SK-N-SH (cell line): ENCODE measurements around the gene DCAF6. TPM values are rescaled to one million over a fixed set of nuclear protein-coding genes. Genes with fewer than 3 reads are reported as not detected.

Source experiments
- CTCF ChIA-PET: fragments of 300-600, 350-600 bp; formaldehyde crosslinking; extraction: SDS; loops from one replicate; lab custom pipeline; 2021; lab: Yijun Ruan, JAX
- POLR2A ChIA-PET: fragments of 350-600 bp; sonication (Branson Sonifier 250); formaldehyde crosslinking; extraction: SDS; loops from one replicate; lab custom pipeline; 2020; ENCODE audit warnings: antibody characterized with exemption, inconsistent platforms; lab: Yijun Ruan, JAX
- DNase-seq: peaks from one replicate; pipeline ENCODE4 v3.0.0; 2012
- H2AFZ ChIP-seq: fragments of 200-600 bp; sonication (generic); 2 replicates; pipeline ENCODE4 v1.8.1; 2016; ENCODE audit warnings: antibody characterized with exemption, mild to moderate bottlenecking, low read depth
- H3F3A ChIP-seq: fragments of 200-600 bp; sonication (generic); replicated peaks from 2 replicates; pipeline ENCODE3; 2016; ENCODE audit warnings: antibody characterized with exemption, mild to moderate bottlenecking; ENCODE audit not compliant: insufficient read depth
- H3K27ac ChIP-seq, 2 experiments: fragments of 200-500 bp in 1 of 2; fragments of 200-600 bp in 1 of 2; sonication (Bioruptor generic) in 1 of 2; sonication (generic), shearing (Covaris generic) in 1 of 2; 2 replicates each; pipeline versions ENCODE4 v1.5.1 to v1.6.1; 2014 to 2016; ENCODE audit warnings: low read depth in 2 of 2, inconsistent platforms in 1 of 2, low read length in 1 of 2, mild to moderate bottlenecking in 1 of 2, mixed read lengths in 1 of 2
- H3K27me3 ChIP-seq: fragments of 200-600 bp; sonication (generic), shearing (Covaris generic); 2 replicates; pipeline ENCODE4 v1.6.1; 2016; ENCODE audit warnings: mixed run types; ENCODE audit not compliant: insufficient read depth
- H3K36me3 ChIP-seq, 2 experiments: fragments of 200-500 bp in 1 of 2; fragments of 200-600 bp in 1 of 2; sonication (Bioruptor generic) in 1 of 2; sonication (generic) in 1 of 2; replicated peaks in 1 of 2; 2 replicates each; pipeline versions ENCODE3 to v1.5.1; 2014 to 2016; ENCODE audit warnings: low read length in 1 of 2, mild to moderate bottlenecking in 1 of 2; ENCODE audit not compliant: insufficient read depth in 2 of 2, control insufficient read depth in 1 of 2
- H3K4me1 ChIP-seq, 2 experiments: fragments of 200-500 bp in 1 of 2; fragments of 200-600 bp in 1 of 2; sonication (Bioruptor generic) in 1 of 2; sonication (generic), shearing (Covaris generic) in 1 of 2; 2 replicates each; pipeline versions ENCODE4 v1.5.1 to v1.6.1; 2014 to 2016; ENCODE audit warnings: low read depth in 1 of 2, low read length in 1 of 2, mixed run types in 1 of 2; ENCODE audit not compliant: insufficient read depth in 2 of 2, control insufficient read depth in 1 of 2
- H3K4me2 ChIP-seq: fragments of 200-600 bp; sonication (generic), shearing (Covaris generic); 2 replicates; pipeline ENCODE4 v1.6.1; 2017; ENCODE audit warnings: mixed run types
- H3K4me3 ChIP-seq, 2 experiments: fragments of 200-500 bp in 1 of 2; fragments of 200-600 bp in 1 of 2; sonication (Bioruptor generic) in 1 of 2; sonication (generic), shearing (Covaris generic) in 1 of 2; 2 replicates each; pipeline versions ENCODE4 v1.5.1 to v1.8.1; 2014 to 2016; ENCODE audit warnings: low read depth in 2 of 2, inconsistent platforms in 1 of 2, low read length in 1 of 2, mild to moderate bottlenecking in 1 of 2, mixed read lengths in 1 of 2, moderate library complexity in 1 of 2
- H3K79me2 ChIP-seq: fragments of 200-600 bp; sonication (generic); 2 replicates; pipeline ENCODE4 v1.8.1; 2017; ENCODE audit warnings: mild to moderate bottlenecking; ENCODE audit not compliant: insufficient read depth
- H3K9ac ChIP-seq: fragments of 200-600 bp; sonication (generic); 2 replicates; pipeline ENCODE4 v1.6.1; 2017; ENCODE audit warnings: mixed run types
- H3K9me2 ChIP-seq: fragments of 200-600 bp; sonication (generic); 2 replicates; pipeline ENCODE4 v1.6.1; 2017; ENCODE audit warnings: mixed run types
- H3K9me3 ChIP-seq: fragments of 200-600 bp; sonication (generic); 2 replicates; pipeline ENCODE4 v1.6.1; 2017; ENCODE audit warnings: mixed run types, mild to moderate bottlenecking, moderate library complexity
- H4K20me1 ChIP-seq: fragments of 200-600 bp; sonication (generic); 2 replicates; pipeline ENCODE4 v1.6.1; 2017; ENCODE audit warnings: mild to moderate bottlenecking, mixed run types; ENCODE audit not compliant: insufficient read depth
- CHD2 ChIP-seq: fragments of 150-350 bp; IDR thresholded peaks from 2 replicates; pipeline ENCODE4 v1.6.1; 2018; ENCODE audit warnings: low read length; ENCODE audit not compliant: partially characterized antibody
- ELF1 ChIP-seq: IDR thresholded peaks from 2 replicates; pipeline ENCODE4 v1.4.0; 2012
- EP300 ChIP-seq, 2 experiments: IDR thresholded peaks; 2 replicates each; pipeline versions ENCODE4 v1.4.0 to v1.6.1; 2012; ENCODE audit warnings: borderline replicate concordance in 1 of 2, low read depth in 1 of 2, low read length in 1 of 2
- EZH2phosphoT487 ChIP-seq: fragments of 200-600 bp; sonication (generic); IDR thresholded peaks from 2 replicates; pipeline ENCODE4 v1.6.1; 2017; ENCODE audit warnings: low read depth, mixed run types, mild to moderate bottlenecking, antibody characterized with exemption, moderate library complexity, borderline replicate concordance
- FOXJ3 ChIP-seq: sonication (generic); formaldehyde crosslinking; IDR thresholded peaks from 2 replicates; pipeline ENCODE4 v1.5.1; 2020; ENCODE audit warnings: mild to moderate bottlenecking, missing genetic modification reagents
- FOXM1 ChIP-seq: IDR thresholded peaks from 2 replicates; pipeline ENCODE4 v1.4.0; 2012; ENCODE audit warnings: low read depth, mild to moderate bottlenecking
- GABPA ChIP-seq: IDR thresholded peaks from 2 replicates; pipeline ENCODE4 v1.4.0; 2012; ENCODE audit warnings: low read depth, mild to moderate bottlenecking
- GATA2 ChIP-seq: sonication (generic); formaldehyde crosslinking; IDR thresholded peaks from 2 replicates; pipeline ENCODE4 v1.5.0; 2020; ENCODE audit warnings: mild to moderate bottlenecking, missing genetic modification reagents
- JUND ChIP-seq: IDR thresholded peaks from 2 replicates; pipeline ENCODE4 v1.4.0; 2012
- MEF2A ChIP-seq: IDR thresholded peaks from 2 replicates; pipeline ENCODE4 v1.4.0; 2012; ENCODE audit warnings: low read depth, borderline replicate concordance
- MXI1 ChIP-seq: IDR thresholded peaks from 2 replicates; pipeline ENCODE4 v1.6.1; 2012; ENCODE audit warnings: mild to moderate bottlenecking, low read depth, low read length, improper control_type of control experiment
- NRF1 ChIP-seq: IDR thresholded peaks from 2 replicates; pipeline ENCODE4 v1.6.1; 2012; ENCODE audit warnings: low read depth, mild to moderate bottlenecking, low read length
- POLR2AphosphoS5 ChIP-seq: IDR thresholded peaks from 2 replicates; pipeline ENCODE4 v1.6.1; 2012; ENCODE audit warnings: low read depth, low read length
- RCOR1 ChIP-seq: fragments of 150-350 bp; IDR thresholded peaks from 2 replicates; pipeline ENCODE4 v1.6.1; 2017; ENCODE audit warnings: antibody characterized with exemption, low read length
- RFX5 ChIP-seq: IDR thresholded peaks from 2 replicates; pipeline ENCODE4 v1.6.1; 2012; ENCODE audit warnings: mild to moderate bottlenecking, improper control_type of control experiment, low read length
- RXRA ChIP-seq: IDR thresholded peaks from 2 replicates; pipeline ENCODE4 v1.4.0; 2012; ENCODE audit warnings: low read depth, mild to moderate bottlenecking, borderline replicate concordance
- SIN3A ChIP-seq: IDR thresholded peaks from 2 replicates; pipeline ENCODE4 v1.6.1; 2012; ENCODE audit warnings: low read depth, mild to moderate bottlenecking, low read length, moderate library complexity, borderline replicate concordance
- SMC3 ChIP-seq: IDR thresholded peaks from 2 replicates; pipeline ENCODE4 v1.6.1; 2012; ENCODE audit warnings: low read depth, low read length, improper control_type of control experiment
- TCF12 ChIP-seq: IDR thresholded peaks from 2 replicates; pipeline ENCODE4 v1.4.0; 2012
- TEAD4 ChIP-seq: IDR thresholded peaks from 2 replicates; pipeline ENCODE4 v1.4.0; 2012; ENCODE audit warnings: mild to moderate bottlenecking, borderline replicate concordance; ENCODE audit not compliant: insufficient read depth
- YY1 ChIP-seq: IDR thresholded peaks from 2 replicates; pipeline ENCODE4 v1.4.0; 2012; ENCODE audit warnings: low read depth, mild to moderate bottlenecking
- WGBS: methylation state at CpG from one replicate; pipeline ENCODE4 v1.1.6; 2017; ENCODE audit warnings: low lambda C conversion rate; 5-methylcytosine and 5-hydroxymethylcytosine counted together
- polyA plus RNA-seq, 3 experiments: library from polyadenylated mRNA; depleted of rRNA; stranded (reverse); fragments of >200 nt; gene quantifications; 2 replicates each; pipeline ENCODE4 v1.2.3, GENCODE V29; 2012
- TF ChIP-seq, protein P1 (sequence below): IDR thresholded peaks from 2 replicates; pipeline ENCODE4 v1.4.0; 2012; ENCODE audit warnings: low read depth, borderline replicate concordance
- TF ChIP-seq, protein P2 (sequence below): fragments of 200-600 bp; sonication (generic); IDR thresholded peaks from 2 replicates; pipeline ENCODE4 v1.6.1; 2017; ENCODE audit warnings: antibody characterized with exemption, mild to moderate bottlenecking, moderate library complexity
- TF ChIP-seq, protein P3 (sequence below): IDR thresholded peaks from 2 replicates; pipeline ENCODE4 v1.4.0; 2012; ENCODE audit warnings: low read depth
- TF ChIP-seq, protein P4 (sequence below): IDR thresholded peaks from 2 replicates; pipeline ENCODE4; 2012

Gene DCAF6, protein sequence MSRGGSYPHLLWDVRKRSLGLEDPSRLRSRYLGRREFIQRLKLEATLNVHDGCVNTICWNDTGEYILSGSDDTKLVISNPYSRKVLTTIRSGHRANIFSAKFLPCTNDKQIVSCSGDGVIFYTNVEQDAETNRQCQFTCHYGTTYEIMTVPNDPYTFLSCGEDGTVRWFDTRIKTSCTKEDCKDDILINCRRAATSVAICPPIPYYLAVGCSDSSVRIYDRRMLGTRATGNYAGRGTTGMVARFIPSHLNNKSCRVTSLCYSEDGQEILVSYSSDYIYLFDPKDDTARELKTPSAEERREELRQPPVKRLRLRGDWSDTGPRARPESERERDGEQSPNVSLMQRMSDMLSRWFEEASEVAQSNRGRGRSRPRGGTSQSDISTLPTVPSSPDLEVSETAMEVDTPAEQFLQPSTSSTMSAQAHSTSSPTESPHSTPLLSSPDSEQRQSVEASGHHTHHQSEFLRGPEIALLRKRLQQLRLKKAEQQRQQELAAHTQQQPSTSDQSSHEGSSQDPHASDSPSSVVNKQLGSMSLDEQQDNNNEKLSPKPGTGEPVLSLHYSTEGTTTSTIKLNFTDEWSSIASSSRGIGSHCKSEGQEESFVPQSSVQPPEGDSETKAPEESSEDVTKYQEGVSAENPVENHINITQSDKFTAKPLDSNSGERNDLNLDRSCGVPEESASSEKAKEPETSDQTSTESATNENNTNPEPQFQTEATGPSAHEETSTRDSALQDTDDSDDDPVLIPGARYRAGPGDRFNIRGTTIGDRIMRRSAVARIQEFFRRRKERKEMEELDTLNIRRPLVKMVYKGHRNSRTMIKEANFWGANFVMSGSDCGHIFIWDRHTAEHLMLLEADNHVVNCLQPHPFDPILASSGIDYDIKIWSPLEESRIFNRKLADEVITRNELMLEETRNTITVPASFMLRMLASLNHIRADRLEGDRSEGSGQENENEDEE
- polyA plus RNA-seq (2012; rRNA removed) = 31.3 and 46.1 TPM in 2 replicates
- polyA plus RNA-seq (2012; cell fraction: cytosol; rRNA removed) = 50.7 and 65.5 TPM in 2 replicates
- polyA plus RNA-seq (2012; cell fraction: nucleus; rRNA removed) = 20.4 and 36.3 TPM in 2 replicates

DNA sequence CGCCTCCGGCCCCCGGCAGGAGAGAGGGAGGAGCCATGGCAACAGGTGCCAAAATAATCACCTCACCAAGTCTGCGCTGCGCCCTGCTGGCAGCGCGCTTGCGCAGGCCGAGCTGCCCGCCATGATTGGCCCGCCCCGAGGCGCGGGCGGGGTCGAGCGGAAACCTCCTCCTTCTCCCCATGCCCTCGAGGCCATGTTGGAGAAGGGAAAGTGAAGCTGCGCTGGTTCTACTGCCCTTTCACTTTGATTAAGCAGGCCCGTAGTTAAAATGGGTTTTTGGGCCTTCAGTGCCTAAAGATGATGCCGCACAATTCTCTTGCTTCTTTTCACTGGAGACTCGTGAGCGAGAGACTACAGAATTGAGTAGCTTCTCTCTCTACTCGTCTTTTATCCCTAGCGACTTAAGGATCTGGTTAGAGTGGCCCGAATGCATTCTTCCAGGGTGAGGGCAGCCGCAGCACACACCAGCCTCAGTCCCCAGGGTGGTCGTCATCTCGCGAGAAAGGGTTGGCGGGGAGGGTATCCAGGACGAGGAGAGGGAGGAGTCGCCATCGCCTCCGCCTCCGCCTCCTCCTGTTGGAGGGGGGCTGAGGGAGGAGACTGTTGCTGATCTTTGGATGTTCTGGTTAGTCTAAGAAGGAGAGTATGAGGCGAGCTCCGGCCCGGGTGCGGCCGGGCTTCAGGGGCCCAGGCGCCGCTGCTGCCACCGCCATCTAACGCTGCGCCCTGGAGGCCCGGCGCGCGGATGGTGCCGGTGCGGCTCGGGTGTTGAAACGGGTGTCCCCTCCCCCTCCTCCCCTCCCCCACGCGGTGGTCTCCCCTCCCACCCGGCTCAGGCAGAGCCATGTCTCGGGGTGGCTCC, at the start of gene DCAF6:
DCAF6 (plus strand) TSS at position 616 of the 862 bp plus-strand sequence; CDS start at position 845, 229 bp downstream.
- under 1% methylated on average over 35 of the region's 58 CpGs for WGBS
- no peaks in the 10 kb centered on the region for H3K9me2 ChIP-seq
- peaks cover 10% of the 10 kb centered on the region for H3F3A ChIP-seq
- H3K9me3 ChIP-seq = no peaks in the 10 kb centered on the region
- POLR2A ChIA-PET = interaction anchor here (1.0 to 1.3 kb wide), 3 partner anchors 200 to 214 kb away, joined by 3 read pairs; partner anchors contain the start of gene MPZL1
- H3K79me2 ChIP-seq = peaks cover 87% of the 10 kb centered on the region
- H3K9ac ChIP-seq = peak within 1 kb of the TSS; percentile 94
- peaks cover 8 to 27% of the 10 kb centered on the region in 2 experiments; a peak in 3 of 4 replicates for H3K4me1 ChIP-seq
- H3K27ac ChIP-seq = peak within 1 kb of the TSS; percentile 94 to 100
- H4K20me1 ChIP-seq = peaks cover 34% of the 10 kb centered on the region
- CTCF ChIA-PET = interaction anchor here (0.6 to 1.1 kb wide), 7 partner anchors 15 to 163 kb away, joined by 3 to 5 read pairs (median 3); no protein-coding TSS in a partner anchor
- peak within 1 kb of the TSS; percentile 71 to 81 for H3K4me3 ChIP-seq
- peak within 1 kb of the TSS; percentile 69 for H2AFZ ChIP-seq
- no peaks in the 10 kb centered on the region for H3K36me3 ChIP-seq
- H3K27me3 ChIP-seq = no peaks in the 10 kb centered on the region
- H3K4me2 ChIP-seq = peak within 1 kb of the TSS; percentile 89
- peak; percentile 97 for DNase-seq
- TF ChIP-seq RFX5 = peak; percentile 32; the same call in 1 of the 2 replicates
- no peak for TF ChIP-seq JUND
- TF ChIP-seq YY1 = peak; percentile 98
- TF ChIP-seq CHD2 = peak; percentile 99
- 0 out of 2 replicates have a peak, but pooled peaks have one; percentile 2 for TF ChIP-seq TCF12
- peak; percentile 56 for TF ChIP-seq GABPA
- TF ChIP-seq, protein P1, sequence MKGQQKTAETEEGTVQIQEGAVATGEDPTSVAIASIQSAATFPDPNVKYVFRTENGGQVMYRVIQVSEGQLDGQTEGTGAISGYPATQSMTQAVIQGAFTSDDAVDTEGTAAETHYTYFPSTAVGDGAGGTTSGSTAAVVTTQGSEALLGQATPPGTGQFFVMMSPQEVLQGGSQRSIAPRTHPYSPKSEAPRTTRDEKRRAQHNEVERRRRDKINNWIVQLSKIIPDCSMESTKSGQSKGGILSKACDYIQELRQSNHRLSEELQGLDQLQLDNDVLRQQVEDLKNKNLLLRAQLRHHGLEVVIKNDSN = no peak
- TF ChIP-seq, protein P2, sequence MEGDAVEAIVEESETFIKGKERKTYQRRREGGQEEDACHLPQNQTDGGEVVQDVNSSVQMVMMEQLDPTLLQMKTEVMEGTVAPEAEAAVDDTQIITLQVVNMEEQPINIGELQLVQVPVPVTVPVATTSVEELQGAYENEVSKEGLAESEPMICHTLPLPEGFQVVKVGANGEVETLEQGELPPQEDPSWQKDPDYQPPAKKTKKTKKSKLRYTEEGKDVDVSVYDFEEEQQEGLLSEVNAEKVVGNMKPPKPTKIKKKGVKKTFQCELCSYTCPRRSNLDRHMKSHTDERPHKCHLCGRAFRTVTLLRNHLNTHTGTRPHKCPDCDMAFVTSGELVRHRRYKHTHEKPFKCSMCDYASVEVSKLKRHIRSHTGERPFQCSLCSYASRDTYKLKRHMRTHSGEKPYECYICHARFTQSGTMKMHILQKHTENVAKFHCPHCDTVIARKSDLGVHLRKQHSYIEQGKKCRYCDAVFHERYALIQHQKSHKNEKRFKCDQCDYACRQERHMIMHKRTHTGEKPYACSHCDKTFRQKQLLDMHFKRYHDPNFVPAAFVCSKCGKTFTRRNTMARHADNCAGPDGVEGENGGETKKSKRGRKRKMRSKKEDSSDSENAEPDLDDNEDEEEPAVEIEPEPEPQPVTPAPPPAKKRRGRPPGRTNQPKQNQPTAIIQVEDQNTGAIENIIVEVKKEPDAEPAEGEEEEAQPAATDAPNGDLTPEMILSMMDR = no peak
- TF ChIP-seq SMC3 = no peak
- TF ChIP-seq RCOR1 = peak; percentile 69
- TF ChIP-seq POLR2AphosphoS5 = peak; percentile 68
- peak; percentile 66; the same call in 1 of the 2 replicates for TF ChIP-seq MXI1
- TF ChIP-seq GATA2 = no peak
- no peak for TF ChIP-seq TEAD4
- no peak; a peak in 1 of 4 replicates for TF ChIP-seq EP300 (IDR thresholded peaks at IDR 0.05; ENCODE audit: borderline replicate concordance in 1 of 2, low read depth in 1 of 2, low read length in 1 of 2)
- no peak for TF ChIP-seq ELF1
- TF ChIP-seq, protein P3, sequence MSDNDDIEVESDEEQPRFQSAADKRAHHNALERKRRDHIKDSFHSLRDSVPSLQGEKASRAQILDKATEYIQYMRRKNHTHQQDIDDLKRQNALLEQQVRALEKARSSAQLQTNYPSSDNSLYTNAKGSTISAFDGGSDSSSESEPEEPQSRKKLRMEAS = peak; percentile 68
- TF ChIP-seq FOXJ3 (CRISPR knock-in tag) = no peak
- no peak for TF ChIP-seq FOXM1
- TF ChIP-seq, protein P4, sequence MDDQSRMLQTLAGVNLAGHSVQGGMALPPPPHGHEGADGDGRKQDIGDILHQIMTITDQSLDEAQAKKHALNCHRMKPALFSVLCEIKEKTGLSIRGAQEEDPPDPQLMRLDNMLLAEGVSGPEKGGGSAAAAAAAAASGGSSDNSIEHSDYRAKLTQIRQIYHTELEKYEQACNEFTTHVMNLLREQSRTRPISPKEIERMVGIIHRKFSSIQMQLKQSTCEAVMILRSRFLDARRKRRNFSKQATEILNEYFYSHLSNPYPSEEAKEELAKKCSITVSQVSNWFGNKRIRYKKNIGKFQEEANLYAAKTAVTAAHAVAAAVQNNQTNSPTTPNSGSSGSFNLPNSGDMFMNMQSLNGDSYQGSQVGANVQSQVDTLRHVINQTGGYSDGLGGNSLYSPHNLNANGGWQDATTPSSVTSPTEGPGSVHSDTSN = no peak
- no peak for TF ChIP-seq SIN3A
- no peak for TF ChIP-seq RXRA
- no peak for TF ChIP-seq MEF2A
- TF ChIP-seq NRF1 = peak; percentile 97
- TF ChIP-seq EZH2phosphoT487 = no peak
